ENCODE measurements around the gene MRPL37.

DNA sequence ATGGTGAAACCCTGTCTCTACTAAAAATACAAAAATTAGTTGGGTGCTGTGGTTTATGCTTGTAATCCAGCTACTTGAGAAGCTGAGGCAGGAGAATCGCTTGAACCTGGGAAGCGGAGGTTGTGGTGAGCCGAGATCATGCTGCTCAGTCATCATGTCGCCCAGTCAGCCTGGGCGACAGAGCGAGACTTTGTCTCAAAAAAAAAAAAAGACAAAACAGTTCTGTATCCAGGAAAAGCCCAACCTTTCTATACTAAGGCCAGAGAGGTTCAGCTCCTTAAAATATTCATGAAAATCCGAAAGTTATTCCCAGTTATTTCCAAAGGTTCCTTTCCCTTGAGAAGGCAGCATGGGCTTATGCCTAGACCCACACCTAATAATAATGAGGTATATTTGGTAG is 4.2 kb downstream of the MRPL37 start:
- TF ChIP-seq, protein P1, sequence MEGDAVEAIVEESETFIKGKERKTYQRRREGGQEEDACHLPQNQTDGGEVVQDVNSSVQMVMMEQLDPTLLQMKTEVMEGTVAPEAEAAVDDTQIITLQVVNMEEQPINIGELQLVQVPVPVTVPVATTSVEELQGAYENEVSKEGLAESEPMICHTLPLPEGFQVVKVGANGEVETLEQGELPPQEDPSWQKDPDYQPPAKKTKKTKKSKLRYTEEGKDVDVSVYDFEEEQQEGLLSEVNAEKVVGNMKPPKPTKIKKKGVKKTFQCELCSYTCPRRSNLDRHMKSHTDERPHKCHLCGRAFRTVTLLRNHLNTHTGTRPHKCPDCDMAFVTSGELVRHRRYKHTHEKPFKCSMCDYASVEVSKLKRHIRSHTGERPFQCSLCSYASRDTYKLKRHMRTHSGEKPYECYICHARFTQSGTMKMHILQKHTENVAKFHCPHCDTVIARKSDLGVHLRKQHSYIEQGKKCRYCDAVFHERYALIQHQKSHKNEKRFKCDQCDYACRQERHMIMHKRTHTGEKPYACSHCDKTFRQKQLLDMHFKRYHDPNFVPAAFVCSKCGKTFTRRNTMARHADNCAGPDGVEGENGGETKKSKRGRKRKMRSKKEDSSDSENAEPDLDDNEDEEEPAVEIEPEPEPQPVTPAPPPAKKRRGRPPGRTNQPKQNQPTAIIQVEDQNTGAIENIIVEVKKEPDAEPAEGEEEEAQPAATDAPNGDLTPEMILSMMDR (conservative IDR thresholded peaks at IDR 0.05; ENCODE audit: low read depth, low read length), result no peak
- TF ChIP-seq RAD21 (IDR thresholded peaks at IDR 0.05; ENCODE audit: low read length) (no peak), SMC3 (IDR thresholded peaks at IDR 0.05; ENCODE audit: low read depth, low read length) (no peak), POLR2A (IDR thresholded peaks at IDR 0.05; ENCODE audit: low read depth, low read length) (no peak), NFE2L2 (IDR thresholded peaks at IDR 0.05; ENCODE audit: low read depth, low read length) (no peak), MAFK (IDR thresholded peaks at IDR 0.05; ENCODE audit: low read depth, low read length) (no peak), CEBPB (IDR thresholded peaks at IDR 0.05; ENCODE audit: low read depth, low read length) (no peak), USF2 (IDR thresholded peaks at IDR 0.05; ENCODE audit: low read depth, low read length) (no peak)

Measured in IMR-90 (cell line).